Mucosa of descending colon (tissue), 3 donors: Measurements from ENCODE around the gene ATP8A1. TPM values are rescaled to one million over a fixed set of nuclear protein-coding genes. Genes with fewer than 3 reads are reported as not detected.

ENCODE experiments used
- ATAC-seq: fragments of 200-7000 bp; cut with Tn5 transposase; one replicate; pipeline ENCODE4 v1.9.1; 2020; ENCODE audit warnings: mild to moderate bottlenecking, moderate library complexity
- DNase-seq, 3 donors: peaks; one replicate each; pipeline ENCODE4 v3.0.0-alpha.2; 2020
- H3K36me3 ChIP-seq: fragments of 200-600 bp; one replicate; pipeline ENCODE4 v1.8.0; 2021; ENCODE audit warnings: low read depth, mild to moderate bottlenecking
- H3K4me1 ChIP-seq: fragments of 200-600 bp; one replicate; pipeline ENCODE4 v1.8.0; 2021; ENCODE audit warnings: low read depth, mild to moderate bottlenecking
- H3K4me3 ChIP-seq: fragments of 200-600 bp; one replicate; pipeline ENCODE4 v1.8.0; 2021; ENCODE audit warnings: mild to moderate bottlenecking
- H3K9me3 ChIP-seq: fragments of 200-600 bp; one replicate; pipeline ENCODE4 v1.8.0; 2021; ENCODE audit warnings: mild to moderate bottlenecking
- CTCF ChIP-seq: fragments of 200-600 bp; IDR thresholded peaks from one replicate; pipeline ENCODE4 v1.8.0; 2022; ENCODE audit warnings: antibody characterized with exemption, mild to moderate bottlenecking
- intact Hi-C, 2 donors: fragments of 100-400 bp; cut with DNase I in 1 of 2; cut with micrococcal nuclease in 1 of 2; formaldehyde crosslinking; loops; one replicate each; pipeline versions ENCODE4 v1.11.0 to v1.11.1; 2022; cut with DNase I, micrococcal nuclease
- total RNA-seq, 3 donors: library from RNA; stranded (reverse); fragmentation: NEBNext Ultra II Directional in 2 of 3; extraction: Animal tissue kit (Norgen Biotek cat#: 25700) in 2 of 3; gene quantifications; one replicate each; pipeline versions ENCODE4 v1.2.1 to v1.2.4, GENCODE V29; 2021 to 2023
- donor health status: DM: no; HTN: no; CAD: no; lungs with moderate emphysema.
- donor health status: DM: no; HTN: no; CAD: no.
- donor health status: DM: no; HTN: yes; CAD: no.

ATP8A1 gene
- total RNA-seq, 3 donors from 2014 or later: 40.3 to 92.0 (median 41.1) TPM

- Histone ChIP-seq H3K36me3 (no peaks in the 10 kb centered on the region), H3K4me3 (no peak overlapping the region), H3K4me1 (no peaks in the 10 kb centered on the region), H3K9me3 (no peaks in the 10 kb centered on the region)
- no peak for TF ChIP-seq CTCF
- DNase-seq: peak in 1 of 3 donors; percentile 52
- peak; percentile 37 for ATAC-seq
- intact Hi-C loops: no loop called here
Observed at GRCh38 chr4:42371305-42372252, 285.3 kb downstream of the ATP8A1 start.

GRCh38 chr4:42369489-42369888 is 287.4 kb downstream of the ATP8A1 start:
- TF ChIP-seq CTCF: no peak
- Histone ChIP-seq H3K9me3 (no peaks in the 10 kb centered on the region), H3K4me3 (no peak overlapping the region), H3K36me3 (no peaks in the 10 kb centered on the region), H3K4me1 (no peaks in the 10 kb centered on the region)
- ATAC-seq: no peak
- DNase-seq: no peak
- intact Hi-C loops: no loop called here

GRCh38 chr4:42366959-42367358 is 289.9 kb downstream of the ATP8A1 start:
- Histone ChIP-seq H3K9me3 (no peaks in the 10 kb centered on the region), H3K36me3 (no peaks in the 10 kb centered on the region), H3K4me1 (no peaks in the 10 kb centered on the region), H3K4me3 (no peak overlapping the region)
- ATAC-seq: no peak
- TF ChIP-seq CTCF: no peak
- intact Hi-C loops: no loop called here
- no peak for DNase-seq

- Histone ChIP-seq H3K36me3 (no peaks in the 10 kb centered on the region), H3K4me1 (no peaks in the 10 kb centered on the region), H3K4me3 (no peak overlapping the region), H3K9me3 (no peaks in the 10 kb centered on the region)
- ATAC-seq (no peak), DNase-seq (no peak)
- intact Hi-C loops: no loop called here
- no peak for TF ChIP-seq CTCF
Observed at GRCh38 chr4:42364266-42365053, 292.4 kb downstream of the ATP8A1 start.

GRCh38 chr4:42363614-42364013 is 293.3 kb downstream of the ATP8A1 start:
- TF ChIP-seq CTCF: no peak
- H3K4me1 ChIP-seq: no peaks in the 10 kb centered on the region
- intact Hi-C loops: no loop called here
- H3K9me3 ChIP-seq: no peaks in the 10 kb centered on the region
- ATAC-seq (no peak), DNase-seq (no peak)
- no peaks in the 10 kb centered on the region for H3K36me3 ChIP-seq
- no peak overlapping the region for H3K4me3 ChIP-seq
